NCI-H2081 (cell line): Measurements from ENCODE around the gene WNT8B.

Experiments used
- DNase-seq, 2 experiments: peaks; one replicate each; lab custom pipeline; 2025; lab: John Stamatoyannopoulos, UW

WNT8B gene

DNA sequence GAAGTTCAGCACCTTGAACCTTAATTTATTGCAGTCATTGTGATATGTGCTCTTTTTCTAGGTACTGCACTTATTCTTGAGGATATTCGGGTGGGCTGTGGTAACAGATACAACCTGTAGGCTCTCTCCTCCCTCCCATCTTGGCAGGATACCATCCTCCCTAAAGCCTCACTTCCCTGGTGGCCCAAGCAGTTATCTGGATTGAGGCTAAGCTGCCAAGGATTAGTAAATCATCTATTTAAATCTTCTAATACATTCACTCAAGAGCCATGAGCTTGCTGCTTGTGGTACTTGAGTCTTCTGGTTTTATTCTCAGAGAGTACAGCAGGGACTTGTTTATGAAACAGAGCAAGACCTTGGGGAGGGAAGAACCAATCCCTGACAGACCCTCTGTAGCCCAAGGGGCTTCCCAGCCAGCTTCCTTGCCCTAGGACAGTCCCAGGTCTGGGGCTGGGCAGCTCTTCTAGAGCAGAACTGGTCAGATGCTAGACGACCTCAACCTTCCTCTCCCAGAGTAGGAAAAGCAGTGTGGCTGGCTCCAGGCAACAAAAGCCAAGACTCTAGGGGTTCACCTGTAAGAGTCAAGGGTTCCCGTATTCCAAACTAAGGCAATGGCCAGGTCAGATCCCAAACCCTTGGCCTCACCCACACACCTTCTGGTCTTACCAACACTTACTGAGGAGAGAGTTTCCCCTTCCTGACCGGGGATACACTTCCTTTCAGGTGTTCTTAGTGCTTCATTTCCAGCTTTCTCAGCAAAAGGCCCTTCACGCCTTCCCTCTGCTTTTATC is 21.3 kb downstream of the WNT8B start:
- no peak for DNase-seq

DNA sequence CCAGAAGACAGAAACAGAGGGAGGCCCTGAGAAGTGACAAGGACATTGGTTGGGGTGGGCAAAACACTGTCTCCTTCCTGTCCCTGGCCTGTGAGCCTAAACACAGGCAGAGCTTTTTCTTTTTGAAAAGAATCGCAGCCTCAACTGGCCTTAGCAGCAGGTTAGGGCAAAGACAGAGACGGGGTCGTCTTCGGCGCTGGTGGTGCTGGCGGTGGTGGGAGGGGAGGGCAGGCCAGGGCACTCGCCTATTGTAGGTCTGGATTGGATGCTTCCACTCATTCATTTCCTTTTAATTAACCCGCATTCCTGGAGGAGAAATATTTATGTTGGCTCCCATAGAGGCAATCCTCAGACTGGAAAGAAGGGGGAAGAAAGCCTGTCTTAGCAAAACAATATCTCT is 22.6 kb downstream of the WNT8B start:
- no peak for DNase-seq

DNA sequence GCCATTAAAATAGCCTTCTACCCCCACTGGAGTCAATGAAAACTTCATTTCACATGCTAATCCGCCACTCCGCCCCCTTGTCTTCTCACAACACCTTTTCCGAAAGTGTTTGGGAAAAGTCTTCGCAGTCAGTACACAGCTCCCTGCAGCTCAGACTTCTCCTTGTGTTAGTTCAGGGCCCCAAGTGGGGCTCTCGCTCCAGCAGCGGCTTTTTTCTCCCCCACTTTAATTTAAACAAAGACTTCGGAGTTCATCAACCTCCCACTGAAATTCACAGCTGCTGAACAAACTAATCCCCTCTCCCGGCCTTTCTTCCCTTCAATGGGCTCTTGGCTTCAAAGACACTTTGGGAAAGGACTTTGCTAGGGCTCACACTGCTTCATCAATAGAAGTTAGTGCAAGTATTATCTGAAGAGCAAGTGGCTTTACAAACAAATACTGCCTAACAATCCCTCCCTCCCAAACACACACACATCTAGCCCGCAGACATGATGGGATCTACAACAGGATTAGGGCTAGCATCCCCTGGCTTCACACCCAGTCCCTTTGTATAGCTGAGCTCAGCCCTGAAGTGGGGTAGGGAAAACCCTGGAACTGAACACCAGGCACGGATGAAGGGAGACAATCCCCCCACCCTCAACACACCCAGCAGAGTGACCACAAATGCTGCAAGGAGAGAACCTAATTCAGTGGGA is 23.1 kb downstream of the WNT8B start:
- no peak for DNase-seq

DNA sequence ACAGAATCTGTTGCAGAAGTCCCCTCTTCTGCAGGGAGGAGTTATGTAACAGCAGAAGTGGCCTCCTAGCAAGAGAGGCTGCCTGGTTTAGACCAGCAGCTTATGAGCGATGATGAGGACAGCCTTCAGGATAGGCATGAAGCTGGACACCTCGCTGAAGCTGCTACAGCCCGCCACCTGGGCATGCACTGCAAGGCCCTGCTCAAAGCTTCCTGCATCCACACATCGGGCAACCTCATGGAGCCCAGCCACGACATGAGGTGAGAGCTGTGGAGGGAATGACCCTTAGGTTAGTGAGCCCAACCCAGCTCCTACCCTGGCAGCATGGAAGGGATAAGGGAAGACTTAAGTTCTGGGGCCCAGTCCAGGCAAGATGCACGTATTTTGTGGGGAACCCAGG is 24.7 kb downstream of the WNT8B start:
- DNase-seq: no peak

DNA sequence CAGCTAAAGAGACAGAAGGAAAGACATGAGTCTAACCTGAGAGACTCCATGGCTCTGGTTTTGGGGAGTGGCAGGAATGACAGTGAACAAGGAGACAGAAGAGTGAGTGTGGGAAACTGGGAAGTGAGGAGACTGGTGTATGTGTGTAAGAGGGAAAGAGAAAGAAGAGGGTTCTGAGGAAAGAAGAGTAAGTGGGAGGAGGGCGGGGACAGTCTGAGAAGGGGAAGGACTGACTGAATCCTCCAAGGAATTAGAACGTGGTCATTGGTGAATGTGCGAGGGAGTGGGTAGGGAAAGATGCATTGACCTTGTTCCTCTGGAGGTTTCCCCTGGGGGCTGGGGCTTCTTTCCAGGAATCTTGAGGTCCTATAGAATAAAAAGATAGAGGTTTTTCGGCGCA is 26.6 kb downstream of the WNT8B start:
- DNase-seq: no peak

DNA sequence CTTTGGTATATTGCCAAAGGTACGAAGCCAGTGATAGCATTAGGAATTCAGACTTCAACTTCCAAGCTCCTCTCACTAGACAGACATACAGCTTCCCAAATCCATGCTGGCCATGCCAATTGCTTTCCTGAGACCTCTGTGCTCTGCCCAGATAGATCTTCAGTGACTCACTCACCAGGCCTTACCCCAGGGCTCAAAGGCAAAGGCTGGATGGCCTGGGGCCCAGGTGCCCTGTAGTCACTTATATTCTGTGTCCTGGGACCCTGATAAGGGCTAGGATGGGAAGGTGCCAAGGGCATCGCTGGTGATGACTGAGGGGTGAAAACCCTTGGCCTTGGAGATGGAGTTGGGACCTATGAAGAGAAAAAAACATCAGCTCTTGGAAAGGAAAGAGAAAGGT is 27.7 kb downstream of the WNT8B start:
- DNase-seq: no peak

DNA sequence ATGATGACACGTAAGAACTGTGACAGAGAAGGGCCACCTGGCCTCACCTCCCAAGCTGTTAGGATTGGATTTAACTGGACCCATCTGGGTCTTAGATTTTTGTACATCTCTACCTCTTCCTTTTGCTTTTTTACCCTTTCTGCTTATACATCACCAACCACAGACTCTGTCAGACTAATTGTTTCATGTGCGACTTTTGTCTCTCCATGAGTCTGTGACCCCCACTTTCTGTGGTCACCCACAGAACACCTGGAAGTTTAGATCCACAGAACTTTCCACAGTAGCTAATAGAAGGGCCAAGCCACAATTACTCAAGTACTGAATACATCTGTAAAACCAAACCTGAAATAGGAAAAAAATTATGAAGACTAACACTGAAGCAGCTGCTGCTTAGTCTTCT is 33.8 kb downstream of the WNT8B start:
- no peak for DNase-seq

DNA sequence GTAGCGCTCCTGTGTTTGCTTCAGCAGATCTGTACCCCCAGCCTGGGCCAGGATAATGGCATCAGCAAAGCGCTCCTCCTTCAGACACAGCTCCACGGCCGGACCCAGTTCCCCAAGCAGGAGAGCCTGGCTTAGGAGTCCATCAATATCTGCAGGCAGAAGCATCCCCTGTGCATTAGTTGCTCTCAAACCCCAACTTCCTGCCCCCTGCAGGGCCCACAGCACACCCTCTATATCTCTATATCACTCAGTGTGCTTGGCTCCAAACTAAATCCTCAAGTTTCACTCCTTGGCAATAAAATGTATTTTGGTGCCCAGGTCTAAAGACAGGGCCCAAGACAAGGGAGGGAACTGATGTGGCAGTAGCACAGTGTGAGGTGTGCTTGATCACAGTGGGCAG is 35.2 kb downstream of the WNT8B start:
- DNase-seq: no peak

DNA sequence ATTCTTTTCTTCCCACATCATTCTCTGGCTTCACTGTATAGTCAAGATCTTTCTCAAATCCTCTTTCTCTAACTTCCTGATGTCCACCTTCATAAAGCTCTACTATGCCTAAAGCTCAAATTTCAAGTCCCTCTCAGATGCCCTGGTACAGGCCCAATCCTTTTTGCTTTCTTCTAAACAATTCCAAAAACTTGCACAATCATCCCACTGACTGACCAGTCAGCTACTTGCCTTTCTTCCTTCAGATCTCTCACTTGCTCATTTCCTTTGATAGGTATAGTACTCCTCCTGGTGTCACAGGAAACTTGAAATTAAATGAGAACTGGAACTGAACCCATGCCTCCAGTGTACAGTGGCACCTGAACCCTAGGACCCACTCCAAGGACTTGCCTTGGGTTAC is 38.6 kb downstream of the WNT8B start:
- no peak for DNase-seq

DNA sequence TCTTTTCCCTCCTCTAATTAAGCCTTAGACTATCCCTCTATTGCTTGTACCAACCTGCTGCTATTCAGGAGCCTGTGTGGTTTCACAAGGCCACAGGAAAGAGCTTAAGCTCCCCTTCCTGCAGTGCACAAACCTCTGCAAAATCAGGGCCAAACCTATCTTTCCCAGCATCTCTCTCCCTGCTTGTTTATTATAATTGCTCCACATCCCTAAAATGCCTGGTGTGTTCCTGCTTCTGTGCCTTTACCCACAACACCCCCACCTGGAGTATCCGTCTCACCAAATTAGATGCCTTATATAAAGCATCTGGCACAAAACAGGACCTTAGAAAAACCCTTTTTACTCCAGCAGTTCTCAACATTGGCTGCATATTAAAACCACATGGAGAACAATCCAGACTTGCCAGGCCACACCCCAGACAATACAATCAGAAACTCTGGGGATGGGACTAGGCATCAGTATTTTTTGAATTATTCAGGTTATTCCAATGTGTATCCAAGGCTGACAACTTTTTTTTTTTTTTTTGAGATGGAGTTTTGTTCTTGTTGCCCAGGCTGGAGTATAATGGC is 40.2 kb downstream of the WNT8B start:
- no peak for DNase-seq

DNA sequence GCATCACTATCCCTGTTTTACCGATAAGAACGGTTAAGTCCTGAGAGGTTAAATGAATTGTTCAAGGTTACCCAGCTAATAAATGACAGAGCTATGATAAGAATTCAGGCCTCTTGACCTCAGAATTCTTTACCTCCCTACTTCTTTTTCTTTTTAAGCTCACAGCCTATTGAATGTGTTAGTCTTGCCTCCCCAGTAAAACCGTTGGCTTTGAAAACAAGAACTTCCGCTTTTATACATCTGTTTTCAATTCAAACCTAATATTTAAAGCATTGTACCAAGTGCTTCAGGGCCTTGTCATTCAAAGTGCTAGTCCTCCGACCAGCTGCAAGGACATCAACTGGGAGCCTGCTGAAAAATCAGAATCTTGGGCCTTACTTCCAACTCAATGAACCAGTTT is 41.3 kb downstream of the WNT8B start:
- DNase-seq: no peak

DNA sequence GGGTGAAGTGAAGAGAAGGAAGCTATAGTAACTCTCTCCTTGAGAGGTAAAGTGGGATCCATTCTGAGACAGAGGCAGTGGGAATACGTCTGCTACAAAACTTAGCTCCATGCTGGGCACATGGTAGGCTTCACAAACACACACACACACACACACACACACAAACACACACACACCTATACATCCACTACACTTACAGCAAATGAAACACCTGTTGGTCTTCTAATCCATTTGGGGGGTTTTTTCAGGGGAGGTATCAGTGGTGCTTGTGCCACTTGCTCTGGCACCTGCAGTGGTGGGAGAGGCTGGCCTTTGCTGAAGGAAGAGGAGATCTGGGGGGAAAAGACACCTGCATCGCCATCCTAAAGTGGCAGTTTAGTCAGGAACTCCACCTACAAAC is 42.4 kb downstream of the WNT8B start:
- DNase-seq: no peak

DNA sequence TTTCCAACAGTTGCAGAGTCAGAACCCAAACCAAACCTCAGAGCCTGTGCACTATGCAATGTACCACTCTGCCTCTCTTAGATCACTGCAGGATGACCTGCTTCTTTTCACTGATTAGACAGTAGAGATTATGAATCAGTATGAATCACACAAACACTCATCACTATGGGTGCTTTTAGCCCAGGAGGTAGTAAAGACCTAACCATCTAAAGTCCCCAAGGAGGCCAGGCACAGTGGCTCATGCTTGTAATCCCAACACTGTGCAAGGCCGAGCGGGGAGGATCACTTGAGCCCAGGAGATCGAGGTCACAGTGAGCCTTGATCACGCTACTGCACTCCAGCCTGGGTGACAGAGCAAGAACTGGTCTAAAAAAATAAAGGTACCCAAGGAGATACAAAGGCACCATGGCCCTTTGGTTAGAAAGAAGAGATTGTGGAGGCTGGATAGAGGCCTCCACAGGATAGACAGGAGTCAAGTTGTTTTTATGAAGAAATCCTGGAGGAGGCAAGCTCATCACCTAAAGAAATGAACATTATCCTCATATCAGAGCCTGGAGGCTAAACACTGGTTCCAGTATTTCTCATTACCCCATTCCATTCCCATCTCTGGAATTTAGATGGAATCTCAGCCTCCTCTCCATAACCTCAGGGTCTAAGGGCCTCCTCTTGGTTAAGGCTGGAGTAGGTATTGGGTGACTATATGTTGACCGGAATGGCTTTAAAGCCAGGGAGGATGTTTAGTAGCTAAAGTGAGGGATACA is 44.0 kb downstream of the WNT8B start:
- DNase-seq: no peak

DNA sequence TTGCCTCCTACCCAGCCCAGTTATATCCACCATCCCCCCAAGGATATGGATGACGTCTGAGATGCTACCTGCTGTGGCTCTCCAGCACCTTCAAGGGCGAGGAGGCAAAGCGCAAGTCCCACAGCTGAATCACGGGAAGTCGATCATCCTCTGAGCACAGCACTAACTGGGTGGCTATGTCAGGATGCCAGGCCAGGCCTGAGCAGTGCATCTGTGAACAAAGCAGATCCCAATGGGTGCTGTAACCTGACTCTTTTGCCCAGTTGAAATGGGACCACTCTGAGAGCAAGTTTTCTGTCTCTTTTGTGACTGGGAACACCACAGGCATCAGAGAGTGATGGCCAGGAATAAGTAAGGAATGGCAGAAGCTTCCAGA is 44.5 kb downstream of the WNT8B start:
- DNase-seq: no peak

DNA sequence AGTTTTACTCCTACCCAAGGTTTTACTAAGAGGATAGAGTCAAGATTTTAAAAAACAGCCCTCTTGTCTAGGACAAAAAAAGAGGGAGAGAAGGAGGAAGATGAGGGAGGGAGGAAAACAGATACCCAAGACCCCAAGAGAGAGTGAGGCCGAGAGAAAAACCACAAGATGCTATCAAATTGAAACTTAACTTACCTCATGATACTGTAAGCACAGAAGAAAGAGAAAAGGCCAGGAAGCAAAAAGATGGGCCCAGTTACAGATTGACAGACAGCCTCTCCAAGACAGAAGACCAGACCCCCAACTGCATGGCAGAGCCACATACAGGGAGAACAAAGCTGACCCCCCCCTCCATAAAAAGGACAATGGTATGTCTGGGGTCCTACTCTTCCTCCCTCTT is 45.5 kb downstream of the WNT8B start:
- DNase-seq: no peak

DNA sequence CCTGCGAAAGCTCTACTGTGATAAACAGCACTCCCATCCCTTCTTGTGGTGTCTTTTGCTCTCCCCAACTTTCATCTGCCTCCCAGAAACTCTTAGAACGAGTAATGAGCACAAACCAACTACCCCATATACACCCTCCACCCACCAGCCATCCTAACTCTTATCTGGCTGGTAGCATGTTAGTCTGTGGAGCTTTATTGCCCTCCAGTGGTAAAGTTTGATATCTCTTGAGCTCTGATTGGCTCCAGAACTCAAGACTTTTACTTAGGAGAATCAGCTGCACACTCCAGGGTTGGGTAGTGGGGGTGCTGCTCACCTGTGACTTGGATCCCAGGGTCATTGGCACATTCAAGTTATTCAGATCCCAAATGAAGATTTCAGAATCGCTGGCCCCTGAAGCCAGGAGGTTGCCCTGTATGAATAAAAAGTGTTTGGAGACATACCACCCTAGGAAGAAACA is 45.9 kb downstream of the WNT8B start:
- peak; percentile 11 to 21 for DNase-seq

DNA sequence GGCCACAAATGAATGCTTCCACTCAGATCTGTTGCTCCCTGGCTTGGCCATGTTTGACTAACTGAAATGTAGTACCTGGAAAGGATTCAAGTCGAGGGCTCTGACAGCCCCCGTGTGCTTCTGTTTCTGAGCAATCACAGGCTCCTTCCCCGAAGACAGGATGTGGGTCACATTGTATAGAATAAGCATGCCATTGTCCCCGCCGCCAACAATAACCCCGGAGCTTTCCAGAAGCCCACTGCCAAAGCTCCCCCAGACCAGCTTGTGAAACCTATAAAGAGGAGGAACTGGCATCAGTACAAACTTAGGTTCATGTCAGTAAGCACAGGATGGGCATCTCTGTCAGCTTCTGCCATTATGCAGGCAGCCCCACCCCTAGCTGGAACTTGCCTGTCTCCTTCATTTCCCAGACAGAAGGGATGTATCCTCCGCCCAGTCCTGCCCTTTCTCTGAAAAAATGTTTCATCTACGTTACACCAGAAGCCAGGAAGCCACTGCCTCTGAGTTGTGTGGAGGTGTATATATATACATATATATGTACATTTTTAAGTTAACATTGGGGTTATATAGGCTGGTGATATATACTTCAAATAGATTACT is 46.5 kb downstream of the WNT8B start:
- no peak for DNase-seq

DNA sequence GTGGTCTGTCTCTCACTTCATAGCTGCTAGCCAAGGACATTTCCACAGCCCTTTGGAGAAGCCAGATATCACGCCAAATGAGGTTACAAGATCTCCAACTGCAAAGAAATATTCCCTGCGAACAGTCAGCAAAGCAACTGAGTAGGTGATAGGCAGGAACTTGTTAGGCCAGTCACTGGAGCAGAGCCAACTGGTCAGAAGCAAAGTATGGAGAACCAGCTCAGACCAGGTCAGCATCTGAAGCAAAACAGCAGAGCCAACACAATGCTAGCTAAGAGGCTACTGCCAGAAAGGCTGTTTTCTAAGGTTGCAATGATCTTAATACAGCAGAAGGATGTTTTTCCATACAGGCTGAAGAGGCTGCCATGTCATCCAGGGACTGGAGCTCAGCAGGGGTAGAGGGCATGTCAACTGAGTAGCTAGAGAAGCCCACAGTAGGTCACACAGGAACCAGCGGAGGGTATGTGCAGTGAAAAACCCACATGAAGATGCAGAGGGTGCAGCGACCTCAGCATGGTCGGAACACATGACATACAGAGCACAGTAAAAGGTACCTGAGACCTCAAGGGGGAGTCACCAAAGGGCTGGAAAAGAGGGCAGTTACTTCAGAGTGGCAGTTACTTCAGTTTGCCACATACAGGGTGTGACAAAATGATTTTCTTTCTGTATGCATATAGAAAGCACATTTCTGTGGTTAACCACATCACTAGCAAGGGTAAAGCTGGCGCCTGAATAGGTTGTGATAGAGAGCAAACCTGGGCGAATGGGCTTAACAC is 47.9 kb downstream of the WNT8B start:
- DNase-seq: no peak

DNA sequence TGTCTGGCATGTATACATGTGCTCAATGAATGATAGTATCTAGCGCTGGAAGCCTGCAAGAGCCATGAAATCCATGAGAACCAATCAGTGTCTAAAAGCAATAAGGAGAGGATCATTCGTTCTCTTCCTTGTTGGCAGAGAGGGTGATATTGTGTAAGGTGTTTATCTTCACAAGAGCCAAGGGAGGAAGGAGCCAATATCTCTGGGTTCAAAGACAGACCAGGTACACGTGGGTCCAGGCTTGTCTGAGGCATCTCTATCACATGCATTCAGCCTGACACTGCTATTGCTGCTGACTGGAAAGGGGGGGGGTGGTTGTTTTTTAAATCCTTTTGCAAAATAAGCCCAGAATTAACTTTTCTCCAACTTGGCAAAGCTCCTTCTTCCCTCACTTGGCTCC is 52.8 kb downstream of the WNT8B start:
- DNase-seq: no peak

DNA sequence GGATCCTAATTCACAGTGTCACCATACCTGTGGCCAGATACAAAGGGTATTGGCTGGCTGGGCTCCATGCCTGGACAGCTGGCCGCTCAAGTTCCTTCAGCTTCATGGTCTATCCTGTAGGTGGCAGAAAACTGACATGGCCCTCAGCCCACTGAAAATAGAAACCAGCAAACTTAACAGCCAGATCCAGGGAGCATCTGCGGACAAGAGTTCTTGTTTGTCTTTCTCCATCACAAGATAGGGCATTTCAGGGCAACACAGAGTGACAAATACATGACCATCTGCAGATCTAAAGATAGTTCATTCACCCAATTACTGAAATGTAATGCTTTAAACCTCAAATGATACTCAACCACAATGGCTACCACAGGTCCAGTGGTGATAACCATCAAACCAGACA is 54.0 kb downstream of the WNT8B start:
- DNase-seq: no peak

DNA sequence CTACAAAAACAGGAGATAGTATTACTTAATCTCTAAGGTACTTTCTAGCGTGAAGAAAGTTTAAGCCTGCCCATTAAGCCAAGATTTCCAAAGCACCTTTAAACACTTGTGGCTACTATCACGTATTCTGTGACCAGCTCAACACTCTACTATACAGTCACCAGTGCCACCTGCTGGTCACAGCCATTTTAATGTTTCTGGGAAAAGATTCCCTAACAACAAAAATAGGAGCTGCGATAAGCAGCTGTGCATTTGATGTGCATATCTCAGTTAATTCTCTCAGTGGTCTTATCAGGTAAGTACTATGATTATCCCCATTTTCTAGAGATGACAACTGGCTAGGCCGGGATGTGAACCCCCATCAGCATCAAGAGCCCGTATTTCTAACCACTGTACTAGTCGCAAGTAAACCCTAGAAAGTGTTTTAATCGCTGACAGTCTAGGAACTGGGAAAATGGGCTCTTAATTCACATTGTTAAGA is 56.0 kb downstream of the WNT8B start:
- DNase-seq: peak; percentile 11 to 28
